Right renal cortex interstitium (tissue), 3 donors: ENCODE measurements around the gene WDR77. TPM values are rescaled to one million over a fixed set of nuclear protein-coding genes. Genes with fewer than 3 reads are reported as not detected.

Experiments
- DNase-seq, 3 donors: peaks; one replicate each; pipeline ENCODE4 v3.0.0-alpha.2; 2013; ENCODE audit warnings: low read depth in 3 of 3, low spot score in 2 of 3
- polyA plus RNA-seq, 3 donors: library from polyadenylated mRNA; unstranded; fragments of 120-200 nt; gene quantifications; one replicate each; pipeline ENCODE4 v1.2.1, GENCODE V29; 2013; ENCODE audit not compliant: insufficient read length in 3 of 3

WDR77 gene
- 10 to 100 TPM; 41.3 to 45.4 (median 42.1) TPM for polyA plus RNA-seq

- DNase-seq, result peak; percentile 96 to 99 (median 98)
Observed at GRCh38 chr1:111448918-111449702, at the start of gene WDR77, which contains the start of gene ATP5PB. Gene WDR77, minus strand, starts transcription at chr1:111449256. Its CDS starts 87 bp downstream, at chr1:111449169. Gene ATP5PB, plus strand, starts transcription at chr1:111449464. Its CDS starts 78 bp downstream, at chr1:111449542.

- DNase-seq, result no peak
Observed at GRCh38 chr1:111497592-111497991, 48.5 kb upstream of the WDR77 start.

- no peak for DNase-seq
Observed at GRCh38 chr1:111496398-111496797, 47.3 kb upstream of the WDR77 start.

- DNase-seq, result no peak
Observed at GRCh38 chr1:111491070-111491469, 42.0 kb upstream of the WDR77 start.

- no peak for DNase-seq
Observed at GRCh38 chr1:111490220-111490619, 41.2 kb upstream of the WDR77 start.

GRCh38 chr1:111489604-111490003 lies 40.5 kb upstream of the WDR77 start:
- no peak for DNase-seq

GRCh38 chr1:111488669-111489068 lies 39.6 kb upstream of the WDR77 start:
- DNase-seq, result no peak

- DNase-seq, result no peak
Observed at GRCh38 chr1:111487133-111487532, 38.1 kb upstream of the WDR77 start.

- DNase-seq, result no peak
Observed at GRCh38 chr1:111486431-111486830, 37.4 kb upstream of the WDR77 start.

GRCh38 chr1:111484391-111485026 lies 35.5 kb upstream of the WDR77 start:
- no peak for DNase-seq

- no peak for DNase-seq
Observed at GRCh38 chr1:111483876-111484275, 34.8 kb upstream of the WDR77 start.

- DNase-seq, result no peak
Observed at GRCh38 chr1:111483166-111483565, 34.1 kb upstream of the WDR77 start.

GRCh38 chr1:111481387-111482221 lies 32.5 kb upstream of the WDR77 start:
- DNase-seq, result peak; percentile 33 to 52 (median 42)

GRCh38 chr1:111480674-111481073 lies 31.6 kb upstream of the WDR77 start:
- DNase-seq, result no peak

GRCh38 chr1:111476761-111477309 lies 27.8 kb upstream of the WDR77 start:
- DNase-seq, result no peak

- no peak for DNase-seq
Observed at GRCh38 chr1:111476214-111476613, 27.2 kb upstream of the WDR77 start.

- no peak for DNase-seq
Observed at GRCh38 chr1:111475701-111476100, 26.6 kb upstream of the WDR77 start.

- no peak for DNase-seq
Observed at GRCh38 chr1:111474521-111474920, 25.5 kb upstream of the WDR77 start.

GRCh38 chr1:111474106-111474505 lies 25.1 kb upstream of the WDR77 start:
- no peak for DNase-seq

- DNase-seq, result no peak
Observed at GRCh38 chr1:111471538-111471937, 22.5 kb upstream of the WDR77 start.

GRCh38 chr1:111471012-111471411 lies 22.0 kb upstream of the WDR77 start:
- DNase-seq, result no peak
